Bronchial epithelial cell (primary cell): ENCODE results near the gene PLD1. TPM values are rescaled to one million over a fixed set of nuclear protein-coding genes. Genes with fewer than 3 reads are reported as not detected.

ENCODE experiments used
- DNase-seq: peaks from one replicate; pipeline ENCODE4 v3.0.0-alpha.2; 2010; ENCODE audit warnings: low read depth
- FAIRE-seq: peaks from 2 replicates; lab custom pipeline; 2011; peaks lifted over from hg19 to GRCh38; lab: Jason Lieb, UNC
- H3K27me3 ChIP-seq: 2 replicates; pipeline ENCODE4 v1.5.1; 2011; ENCODE audit warnings: low read length; ENCODE audit not compliant: control insufficient read depth, insufficient read depth
- H3K36me3 ChIP-seq: 2 replicates; pipeline ENCODE4 v1.5.1; 2011; ENCODE audit warnings: low read length; ENCODE audit not compliant: control insufficient read depth, insufficient read depth
- H3K4me3 ChIP-seq: 2 replicates; pipeline ENCODE4 v1.5.1; 2011; ENCODE audit warnings: mild to moderate bottlenecking, low read depth, low read length, control low read depth
- CTCF ChIP-seq: IDR thresholded peaks from 2 replicates; pipeline ENCODE4 v1.5.1; 2011; ENCODE audit warnings: mild to moderate bottlenecking, moderate library complexity, low read length, control low read depth, inconsistent platforms; ENCODE audit not compliant: insufficient read depth, severe bottlenecking
- total RNA-seq: library from RNA; depleted of rRNA; stranded (reverse); fragments of >200 nt; gene quantifications from 2 replicates; pipeline ENCODE4 v1.2.1, GENCODE V29; 2014

PLD1 gene
- total RNA-seq, 1 donor from 2014 or later = 10.5 TPM

DNA sequence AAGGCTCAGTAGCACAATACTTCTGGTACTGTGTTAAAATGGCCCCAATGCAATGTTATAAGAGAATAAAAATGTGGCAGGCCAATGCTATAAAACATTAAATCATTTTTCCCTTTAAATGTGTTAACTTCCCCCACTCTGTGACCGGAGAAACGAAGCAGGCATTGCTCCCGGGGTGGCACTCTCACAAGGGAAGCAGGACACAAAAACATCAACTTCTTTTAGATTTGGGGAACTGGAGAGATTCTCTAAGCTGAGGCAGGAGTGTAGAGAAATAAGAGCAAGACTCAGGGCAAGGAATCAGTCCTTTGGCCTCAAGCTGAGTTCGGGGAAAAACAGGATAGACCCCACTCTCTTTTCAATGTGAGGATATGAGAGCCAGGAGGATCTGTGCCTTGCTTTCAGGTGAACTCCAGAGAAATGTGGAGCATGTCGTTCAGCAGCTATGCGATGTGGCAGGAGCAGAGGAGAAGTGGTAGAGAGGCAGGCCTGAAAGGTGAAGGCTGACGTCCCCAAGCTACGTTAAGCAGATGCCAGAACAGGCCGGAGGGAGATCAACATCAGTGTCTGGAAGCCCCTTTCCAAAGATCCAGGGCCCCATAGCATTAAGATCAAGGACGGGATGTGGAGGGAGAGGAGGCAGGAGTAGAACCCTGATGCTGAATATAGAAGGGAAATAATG, 160.2 kb downstream of the PLD1 start:
- FAIRE-seq (no peak), DNase-seq (no peak)
- Histone ChIP-seq H3K27me3 (no peaks in the 10 kb centered on the region), H3K4me3 (no peak overlapping the region), H3K36me3 (no peaks in the 10 kb centered on the region)
- TF ChIP-seq CTCF = no peak

DNA sequence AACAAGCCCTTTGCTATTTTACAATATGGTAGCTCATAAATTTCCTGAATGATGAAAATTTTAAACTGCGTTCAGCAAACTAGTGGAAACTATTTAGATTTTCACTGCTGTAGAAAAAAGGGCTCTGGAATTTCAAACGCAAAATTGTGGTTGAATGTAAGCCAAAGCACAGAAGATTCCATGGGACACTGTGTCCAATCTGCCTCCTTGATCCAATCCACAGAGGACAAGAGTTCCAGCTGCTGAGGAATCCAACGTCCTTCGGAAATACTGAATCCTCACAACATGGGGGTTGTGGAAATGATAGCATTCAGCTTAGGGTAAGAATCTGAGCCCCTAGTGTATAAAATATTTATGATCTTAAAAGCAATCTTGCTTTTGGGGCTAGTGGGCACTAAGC, 161.0 kb downstream of the PLD1 start:
- FAIRE-seq = no peak
- Histone ChIP-seq H3K4me3 (no peak overlapping the region), H3K36me3 (no peaks in the 10 kb centered on the region), H3K27me3 (no peaks in the 10 kb centered on the region)
- no peak for DNase-seq
- no peak for TF ChIP-seq CTCF

- FAIRE-seq (no peak), DNase-seq (no peak)
- no peak for TF ChIP-seq CTCF
- Histone ChIP-seq H3K4me3 (no peak overlapping the region), H3K27me3 (no peaks in the 10 kb centered on the region), H3K36me3 (no peaks in the 10 kb centered on the region)
Observed at GRCh38 chr3:171648069-171648468, 162.2 kb downstream of the PLD1 start.

DNA sequence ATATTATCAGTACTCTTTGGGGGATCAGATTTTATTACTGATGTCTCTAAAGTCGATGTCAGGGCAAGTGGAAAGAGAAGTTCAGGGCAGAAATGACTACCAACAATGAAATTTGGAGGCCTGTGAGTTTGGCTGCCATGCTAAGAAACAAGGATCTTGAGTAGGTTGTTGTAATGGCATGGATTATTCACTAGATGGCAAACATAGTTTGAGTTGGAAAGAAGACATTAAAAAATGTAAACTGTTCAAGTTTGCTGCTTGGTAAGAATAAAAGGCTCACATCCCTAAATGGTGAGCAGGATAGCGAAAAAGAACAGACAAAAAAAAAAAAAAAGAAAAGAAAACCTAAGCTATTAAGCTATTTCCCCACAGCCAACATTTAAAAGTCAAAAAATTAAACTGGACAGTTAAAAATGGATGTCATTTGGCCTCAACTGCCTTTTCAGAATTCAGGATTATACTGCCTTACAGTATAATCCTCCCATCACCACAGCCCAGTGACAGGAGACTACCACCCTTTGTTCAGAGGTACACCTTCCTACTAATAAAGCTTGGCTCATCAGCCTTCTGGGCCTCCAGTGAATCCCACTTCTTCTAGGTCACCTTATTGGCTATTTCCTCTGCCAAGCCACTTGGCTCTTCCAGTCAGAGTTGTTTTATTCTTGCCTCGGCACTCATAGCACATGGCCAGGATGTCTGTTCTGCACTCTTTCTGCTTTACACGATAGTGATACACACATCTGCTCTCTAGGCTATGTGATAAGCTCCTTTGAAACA, 163.7 kb downstream of the PLD1 start:
- FAIRE-seq (peak; percentile 79), DNase-seq (peak; percentile 66)
- Histone ChIP-seq H3K27me3 (no peaks in the 10 kb centered on the region), H3K4me3 (no peak overlapping the region), H3K36me3 (no peaks in the 10 kb centered on the region)
- TF ChIP-seq CTCF = peak; percentile 47

DNA sequence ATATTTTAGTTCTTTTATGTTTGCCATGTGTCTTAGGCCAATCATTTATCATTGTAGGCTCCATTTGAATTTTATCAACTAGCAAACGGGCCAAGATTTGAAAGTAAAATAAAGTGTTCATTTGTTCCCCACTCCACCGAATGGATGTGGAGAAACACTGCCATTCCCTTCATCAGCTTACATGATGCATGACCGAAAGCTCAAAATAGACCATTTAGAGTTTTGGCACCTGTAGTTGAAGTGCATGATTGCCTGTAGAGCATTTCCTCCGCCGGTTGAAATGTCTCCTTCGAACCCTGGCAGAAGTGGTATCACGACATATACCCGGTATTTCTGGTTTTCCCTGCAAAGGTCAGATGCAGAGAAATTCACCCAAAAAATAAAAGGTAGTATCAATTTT, 165.6 kb downstream of the PLD1 start:
- Histone ChIP-seq H3K4me3 (no peak overlapping the region), H3K27me3 (no peaks in the 10 kb centered on the region), H3K36me3 (no peaks in the 10 kb centered on the region)
- DNase-seq (no peak), FAIRE-seq (no peak)
- no peak for TF ChIP-seq CTCF
